K562 (cell line): ENCODE results near the gene IMMP2L. TPM values are rescaled to one million over a fixed set of nuclear protein-coding genes. Genes with fewer than 3 reads are reported as not detected.

Experiments used
- ATF2 ChIP-seq: sonication (generic); formaldehyde crosslinking; IDR thresholded peaks from 2 replicates; pipeline ENCODE4 v1.8.1; 2022; ENCODE audit warnings: missing genetic modification reagents
- ETV6 ChIP-seq, 3 experiments: fragments of 150-350 bp in 1 of 3; sonication (generic) in 1 of 3; formaldehyde crosslinking in 1 of 3; IDR thresholded peaks; 2 replicates each; pipeline versions ENCODE4 v1.6.1 to v1.8.0; 2014 to 2022; ENCODE audit warnings: borderline replicate concordance in 2 of 3, low read depth in 2 of 3, antibody characterized with exemption in 1 of 3, low read length in 1 of 3, mild to moderate bottlenecking in 1 of 3, missing genetic modification reagents in 1 of 3
- EWSR1 ChIP-seq: fragments of 450-650 bp; IDR thresholded peaks from 2 replicates; pipeline ENCODE4 v1.6.1; 2018; ENCODE audit warnings: borderline replicate concordance, mild to moderate bottlenecking, low read depth, moderate library complexity; ENCODE audit not compliant: partially characterized antibody
- GTF2F1 ChIP-seq: IDR thresholded peaks from 2 replicates; pipeline ENCODE4 v1.6.1; 2011; ENCODE audit warnings: low read depth, low read length, improper control_type of control experiment
- HLTF ChIP-seq: fragments of 450-650 bp; IDR thresholded peaks from 2 replicates; pipeline ENCODE4 v1.6.1; 2016
- NR0B1 ChIP-seq: fragments of 450-650 bp; IDR thresholded peaks from one replicate; pipeline ENCODE4 v1.6.1; 2018; ENCODE audit warnings: mild to moderate bottlenecking, moderate library complexity; ENCODE audit not compliant: partially characterized antibody
- PHF20 ChIP-seq: fragments of 450-650 bp; IDR thresholded peaks from 2 replicates; pipeline ENCODE4 v1.6.1; 2018; ENCODE audit not compliant: partially characterized antibody
- PKNOX1 ChIP-seq: fragments of 450-650 bp; IDR thresholded peaks from 2 replicates; pipeline ENCODE4 v1.6.1; 2016
- SNIP1 ChIP-seq: fragments of 450-650 bp; IDR thresholded peaks from 2 replicates; pipeline ENCODE4 v1.7.1; 2017; ENCODE audit warnings: low read depth, mild to moderate bottlenecking
- SOX6 ChIP-seq: fragments of 450-650 bp; IDR thresholded peaks from 2 replicates; pipeline ENCODE4 v1.6.1; 2014; ENCODE audit warnings: mild to moderate bottlenecking
- YY1 ChIP-seq, 3 experiments: IDR thresholded peaks; 2 replicates each; pipeline ENCODE4 v1.6.1; 2011; ENCODE audit warnings: low read length in 2 of 3, mild to moderate bottlenecking in 2 of 3, moderate library complexity in 2 of 3, borderline replicate concordance in 1 of 3, control low read depth in 1 of 3, low read depth in 1 of 3; ENCODE audit not compliant: insufficient read depth in 3 of 3, insufficient replicate concordance in 2 of 3, control insufficient read depth in 1 of 3, insufficient read length in 1 of 3; ENCODE audit errors: extremely low read depth in 1 of 3
- ZNF592 ChIP-seq: fragments of 450-650 bp; IDR thresholded peaks from 2 replicates; pipeline ENCODE4 v1.6.1; 2017; ENCODE audit warnings: antibody characterized with exemption, mild to moderate bottlenecking
- polyA plus RNA-seq, 8 experiments: library from polyadenylated mRNA; depleted of rRNA in 4 of 8; stranded (reverse) in 5 of 8; unstranded in 3 of 8; fragments of >200 nt; fragmentation: Nextera tagmentation in 2 of 8; fragmentation: Illumina TruSeq in 1 of 8; extraction: Ambion mirVana in 2 of 8; extraction: Trizol in 1 of 8; gene quantifications; 2 replicates each; pipeline versions ENCODE4 v1.2.1 to v1.2.3, GENCODE V29; 2011 to 2014; ENCODE audit warnings: inconsistent platforms in 1 of 8, missing spikeins in 1 of 8
- total RNA-seq, 7 experiments: library from RNA; depleted of rRNA in 6 of 7; stranded (reverse); fragments of >200 nt in 6 of 7; fragmentation: Illumina TruSeq in 2 of 7; extraction: Trizol in 2 of 7; gene quantifications; 2 replicates each; pipeline versions ENCODE4 v1.2.1 to v1.2.3, GENCODE V29; 2011 to 2021; ENCODE audit warnings: low replicate concordance in 1 of 7

The IMMP2L gene
- total and polyA plus RNA-seq, 9 of the 15 experiments (the other 6 are each of a cell fraction or from before 2014, with no cell fraction given), result 29.7 to 116 (median 53.0) TPM

- no peak for TF ChIP-seq NR0B1
- TF ChIP-seq EWSR1, result no peak
- TF ChIP-seq SOX6, result peak; percentile 99
- TF ChIP-seq GTF2F1, result no peak
- peak; percentile 38 for TF ChIP-seq PKNOX1
- no peak; a peak in 1 of 4 replicates for TF ChIP-seq ETV6 (IDR thresholded peaks at IDR 0.05; ENCODE audit: borderline replicate concordance in 1 of 2, low read depth in 2 of 2, low read length in 1 of 2)
- TF ChIP-seq ETV6 (CRISPR knock-in tag; IDR thresholded peaks at IDR 0.05; ENCODE audit: borderline replicate concordance), result no peak
- TF ChIP-seq ZNF592, result peak; percentile 68
- 0 out of 2 replicates have a peak, but pooled peaks have one; percentile 9 for TF ChIP-seq HLTF
- TF ChIP-seq YY1 (IDR thresholded peaks at IDR 0.05; ENCODE audit: borderline replicate concordance in 1 of 3, control insufficient read depth in 1 of 3, extremely low read depth in 1 of 3, insufficient read depth in 3 of 3, insufficient read length in 1 of 3, insufficient replicate concordance in 2 of 3, low read depth in 1 of 3, low read length in 2 of 3), result no peak
- no peak for TF ChIP-seq SNIP1
- TF ChIP-seq PHF20, result no peak
- TF ChIP-seq ATF2 (CRISPR knock-in tag), result no peak
These were observed 123.7 kb downstream of the IMMP2L start (continued) for GRCh38 chr7:111438369-111439289.
